GM21360 (cell line): ENCODE results near the gene DEPDC1B.
"Not testable (repeated sequence)": the region's sequence is repeated elsewhere in the genome, so short reads cannot be mapped to it uniquely, and the experiment has no call there.

ENCODE experiments used
- ATAC-seq: cut with Tn5 transposase; IDR thresholded peaks from one replicate; pipeline ENCODE4 v1.9.1; 2021; ENCODE audit warnings: mild to moderate bottlenecking, moderate library complexity; ENCODE audit not compliant: unreplicated experiment

The DEPDC1B gene

DNA sequence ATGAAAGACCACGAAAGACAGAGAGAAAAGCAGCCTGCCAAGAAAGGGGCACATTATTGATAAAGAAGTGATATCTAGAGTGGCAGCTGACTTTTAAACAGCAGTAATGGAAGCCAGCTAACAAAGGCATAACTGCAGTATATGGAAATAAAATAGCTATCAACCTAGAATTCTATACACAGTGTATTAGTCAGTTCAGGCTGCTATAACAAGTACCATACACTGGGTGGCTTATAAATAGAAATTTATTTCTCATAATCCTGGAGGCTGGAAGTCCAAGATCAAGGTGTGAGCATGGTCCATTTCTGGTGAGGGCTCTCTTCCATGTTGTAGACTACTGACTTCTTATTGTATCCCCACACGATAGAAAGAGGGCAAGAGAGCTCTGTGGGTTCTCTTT, 109.8 kb downstream of the DEPDC1B start:
- ATAC-seq: no peak

DNA sequence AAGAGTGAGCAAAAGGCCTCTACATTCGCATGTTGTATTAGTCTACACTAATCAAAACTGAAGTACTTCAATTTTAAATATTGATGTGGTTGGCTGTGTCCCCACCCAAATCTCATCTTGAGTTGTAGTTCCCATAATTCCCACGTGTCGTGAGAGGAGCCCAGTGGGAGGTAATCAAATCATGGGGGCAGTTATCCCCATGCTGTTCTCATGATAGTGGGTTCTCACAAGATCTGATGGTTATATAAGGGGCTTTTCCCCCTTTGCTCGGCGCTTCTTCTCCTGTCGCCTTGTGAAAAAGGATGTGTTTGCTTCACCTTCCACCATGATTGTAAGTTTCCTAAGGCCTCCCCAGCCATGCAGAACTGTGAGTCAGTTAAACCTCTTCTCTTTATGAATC, 112.7 kb downstream of the DEPDC1B start:
- not testable (repeated sequence) for ATAC-seq

DNA sequence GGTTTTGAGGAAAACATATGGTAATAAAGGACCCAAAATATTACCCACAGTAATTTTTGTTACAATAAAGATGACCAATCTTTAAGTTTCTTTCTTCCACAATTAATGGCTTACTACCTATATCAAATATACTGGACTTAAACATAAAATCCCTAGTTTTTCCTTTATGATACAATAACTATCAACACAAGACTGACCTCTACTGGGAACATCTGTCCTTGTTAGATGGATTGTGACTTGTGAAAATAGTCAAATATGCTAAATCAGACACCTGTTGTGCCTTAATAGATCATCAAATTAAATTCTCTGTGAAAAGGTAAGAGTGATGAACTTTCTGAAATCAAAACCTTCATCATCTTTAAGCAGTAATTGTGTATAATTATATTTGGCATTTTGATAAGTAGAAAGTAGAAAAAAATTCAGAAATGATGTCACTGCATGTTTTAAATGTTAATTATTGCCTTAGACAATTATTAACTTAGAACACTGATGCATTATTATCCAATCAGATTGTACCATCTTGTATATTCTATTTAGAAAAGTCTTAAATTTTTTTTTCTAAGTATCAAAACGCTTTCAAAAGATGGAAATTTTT, 113.6 kb downstream of the DEPDC1B start:
- no peak for ATAC-seq

DNA sequence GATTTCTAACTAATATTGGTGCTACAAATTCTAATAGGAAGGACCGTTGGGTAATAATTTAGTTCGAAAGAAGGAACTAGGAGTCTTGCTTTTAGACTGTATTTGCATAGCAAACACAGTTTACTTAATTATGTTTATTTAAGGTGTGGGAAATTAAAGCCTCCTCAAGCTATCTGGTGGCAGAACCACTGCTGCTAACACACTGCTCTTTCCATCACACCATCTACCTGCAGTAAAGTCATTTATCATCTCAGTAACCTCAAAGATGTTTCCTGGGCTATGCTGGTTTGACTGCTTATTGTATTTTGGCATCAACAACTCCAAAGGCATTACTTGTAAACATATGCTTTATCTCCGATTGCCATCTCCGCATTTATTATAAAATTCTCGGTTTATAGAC, 114.3 kb downstream of the DEPDC1B start:
- ATAC-seq: no peak

DNA sequence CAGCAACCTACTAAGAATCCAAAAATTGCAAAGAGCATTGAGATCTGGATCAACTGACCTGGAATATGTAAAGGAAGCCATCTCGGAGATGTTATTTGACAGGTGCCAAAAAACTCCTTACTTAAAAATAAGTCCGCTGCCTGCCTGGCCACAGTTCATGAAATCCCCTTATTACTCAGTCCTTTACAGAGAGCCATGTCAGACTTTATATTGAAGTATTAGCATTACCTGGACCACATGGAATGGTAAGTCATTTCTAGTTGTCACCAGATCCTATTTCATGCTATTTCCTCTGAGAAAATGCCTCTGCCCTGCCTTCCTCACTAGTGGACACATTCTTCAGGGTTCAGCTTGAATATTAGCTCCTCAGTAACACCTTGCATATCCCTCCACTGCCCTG, 115.7 kb downstream of the DEPDC1B start:
- no peak for ATAC-seq

DNA sequence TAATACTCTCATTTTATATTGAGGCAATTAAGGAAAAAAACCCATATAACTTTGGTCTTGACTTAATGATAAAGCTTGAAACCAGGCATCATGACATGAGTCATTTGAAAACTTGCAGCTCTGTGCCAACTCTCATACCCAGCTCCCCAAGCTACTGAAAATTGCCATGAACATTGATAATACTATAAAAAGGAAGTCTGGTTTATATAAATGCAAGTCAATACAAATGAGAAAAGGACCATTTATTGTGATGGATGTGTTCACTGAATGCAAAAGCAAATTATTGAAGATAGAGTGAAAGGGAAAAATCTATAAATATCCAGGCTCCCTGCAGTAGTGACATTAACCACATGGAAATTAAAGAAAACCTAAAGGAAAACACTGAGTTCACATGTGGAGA, 116.3 kb downstream of the DEPDC1B start:
- ATAC-seq: no peak

DNA sequence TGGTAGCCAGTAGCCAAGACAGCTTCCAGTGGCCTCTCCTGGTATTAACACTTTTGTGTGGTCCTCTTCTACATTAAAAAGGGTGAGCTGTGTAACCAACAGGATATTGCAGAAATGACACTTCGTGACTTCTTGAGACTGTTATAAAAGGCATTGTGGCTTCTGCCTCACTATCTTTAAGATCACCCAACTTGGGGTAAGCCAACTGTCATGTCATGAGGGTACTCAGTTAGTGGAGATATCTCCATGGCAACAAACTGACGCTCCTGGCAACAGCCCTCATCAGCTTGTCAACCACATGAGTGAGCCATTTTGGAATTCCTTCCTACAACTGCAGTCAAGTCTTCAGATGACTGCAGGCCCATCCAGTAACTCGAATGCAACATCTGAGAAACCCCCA, 121.7 kb downstream of the DEPDC1B start:
- ATAC-seq: no peak

DNA sequence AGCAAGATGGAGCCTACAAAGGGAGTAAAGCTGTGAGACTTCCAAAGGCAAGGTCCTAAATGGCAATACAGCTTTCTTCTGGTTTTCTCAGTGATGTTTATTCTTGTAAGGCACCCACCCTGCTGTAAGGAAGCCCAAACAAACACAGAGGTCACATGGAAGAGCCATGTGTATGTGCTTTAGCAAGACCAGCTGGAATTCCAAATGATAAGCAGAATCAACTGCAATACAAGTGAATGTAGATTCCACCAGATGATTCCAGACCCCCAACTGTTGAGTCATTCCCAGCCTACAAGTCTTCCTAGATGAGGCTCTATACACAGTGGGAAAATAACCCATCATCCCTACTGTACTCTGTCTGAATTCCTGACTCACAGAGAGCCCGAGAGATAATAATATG, 122.8 kb downstream of the DEPDC1B start:
- no peak for ATAC-seq

DNA sequence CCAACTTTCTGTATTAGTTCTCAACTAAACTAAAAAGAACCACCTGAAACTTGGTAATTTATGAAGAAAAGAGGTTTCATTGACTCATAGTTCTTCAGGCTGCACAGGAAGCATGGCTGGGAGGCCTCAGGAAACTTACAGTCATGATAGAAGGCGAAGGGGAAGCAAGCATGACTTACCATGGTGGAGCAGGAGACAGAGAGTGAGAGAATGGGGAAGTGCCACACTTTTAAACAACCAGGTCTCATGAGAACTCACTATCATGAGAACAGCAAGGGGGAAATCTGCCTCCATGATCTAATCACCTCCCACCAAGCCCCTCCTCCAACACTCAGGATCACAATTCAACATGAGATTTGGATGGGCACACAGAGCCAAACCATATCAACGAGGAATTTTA, 123.5 kb downstream of the DEPDC1B start:
- ATAC-seq: no peak

DNA sequence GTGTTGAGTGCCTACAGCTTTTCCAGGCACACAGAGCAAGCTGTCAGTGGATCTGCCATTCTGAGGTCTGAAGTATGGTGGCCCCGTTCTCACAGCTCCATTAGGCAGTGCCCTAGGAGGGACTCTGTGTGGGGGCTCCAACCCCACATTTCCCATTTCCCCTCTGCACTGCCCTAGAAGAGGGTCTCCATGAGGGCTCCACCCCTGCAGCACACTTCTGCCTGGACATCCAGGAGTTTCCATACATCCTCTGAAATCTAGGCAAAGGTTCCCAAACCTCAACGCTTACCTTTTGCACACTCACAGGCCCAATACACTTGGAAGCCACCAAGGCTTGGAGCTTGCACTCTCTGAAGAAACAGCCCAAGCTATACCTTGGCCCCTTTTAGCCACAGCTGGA, 131.3 kb downstream of the DEPDC1B start:
- ATAC-seq: no peak

DNA sequence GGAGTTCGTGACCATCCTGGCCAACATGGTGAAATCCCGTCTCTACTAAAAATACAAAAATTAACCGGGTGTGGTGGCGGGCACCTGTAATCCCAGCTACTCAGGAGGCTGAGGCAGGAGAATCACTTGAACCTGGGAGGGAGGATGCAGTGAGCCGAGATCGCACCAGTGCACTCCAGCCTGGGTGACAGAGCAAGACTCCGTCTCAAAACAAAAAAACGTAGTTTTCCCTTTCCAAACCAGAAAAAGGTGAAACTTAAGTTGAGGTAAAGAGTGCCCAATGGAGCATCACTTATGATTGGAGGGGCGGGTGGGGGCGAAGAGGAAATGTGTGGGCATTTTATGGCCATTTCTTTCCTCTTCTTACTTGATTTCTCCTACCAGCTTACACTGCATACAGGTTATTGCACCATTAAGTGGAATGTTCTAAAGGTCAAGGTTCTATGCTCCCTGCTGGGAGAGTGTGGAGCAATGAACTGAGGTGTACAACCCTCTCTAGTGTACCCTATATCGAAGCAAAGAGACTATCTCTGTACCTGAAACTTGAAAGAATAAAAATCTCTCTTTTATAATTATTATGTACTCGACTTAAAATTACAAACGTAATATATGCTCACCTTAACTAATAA, 136.2 kb downstream of the DEPDC1B start:
- no peak for ATAC-seq

DNA sequence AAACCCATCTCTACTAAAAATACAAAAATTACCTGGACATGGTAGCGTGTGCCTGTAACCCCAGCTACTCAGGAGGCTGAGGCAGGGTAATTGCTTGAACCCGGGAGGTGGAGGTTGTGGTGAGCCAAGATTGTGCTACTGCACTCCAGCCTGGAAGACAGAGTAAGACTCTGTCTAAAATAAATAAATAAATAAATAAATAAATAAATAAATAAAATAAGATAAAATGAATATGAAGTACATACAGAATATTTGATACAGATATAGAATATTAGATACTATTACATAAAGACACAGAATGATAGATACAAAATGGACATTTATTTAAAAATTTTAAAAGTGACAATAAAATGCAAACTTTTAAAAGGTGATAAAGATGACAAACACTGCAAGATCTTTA, 146.7 kb downstream of the DEPDC1B start:
- not testable (repeated sequence) for ATAC-seq

DNA sequence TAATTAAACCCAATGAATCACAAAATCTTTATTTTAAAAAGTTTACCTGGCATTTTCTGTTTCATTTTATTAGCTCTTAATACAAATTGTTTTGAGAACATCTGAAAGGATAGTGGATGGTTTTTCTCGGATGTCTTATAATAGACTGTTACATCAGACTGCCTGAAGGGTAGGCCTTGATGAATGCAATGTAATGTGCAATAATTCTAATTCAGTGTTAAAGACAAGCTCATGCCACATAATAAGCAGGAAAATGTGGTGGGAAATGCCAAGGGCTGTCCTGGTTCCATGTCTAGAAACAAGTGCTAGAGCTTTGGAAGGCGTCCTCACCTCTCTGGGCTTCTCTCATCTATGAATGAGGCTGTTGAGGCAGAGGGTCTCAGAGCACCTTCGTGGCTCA, 148.1 kb downstream of the DEPDC1B start:
- ATAC-seq: no peak

DNA sequence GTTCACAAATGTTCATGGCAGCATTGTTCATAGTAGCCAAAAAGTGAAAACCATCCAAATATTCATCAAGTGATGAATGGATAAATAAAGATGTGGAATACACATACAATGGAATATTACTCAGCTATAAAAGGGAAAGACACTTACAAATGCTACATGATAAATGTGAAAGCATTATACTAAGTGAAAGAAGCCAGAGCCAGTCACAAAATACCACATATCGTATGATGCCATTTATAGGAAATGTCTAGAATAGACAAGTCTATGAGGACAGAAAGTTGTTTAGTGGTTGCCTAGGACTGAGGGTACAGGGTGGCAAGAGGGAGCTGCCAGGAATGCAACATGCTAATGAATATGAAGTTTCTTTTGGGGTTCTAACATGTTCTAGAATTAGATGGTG, 148.7 kb downstream of the DEPDC1B start:
- ATAC-seq: no peak

DNA sequence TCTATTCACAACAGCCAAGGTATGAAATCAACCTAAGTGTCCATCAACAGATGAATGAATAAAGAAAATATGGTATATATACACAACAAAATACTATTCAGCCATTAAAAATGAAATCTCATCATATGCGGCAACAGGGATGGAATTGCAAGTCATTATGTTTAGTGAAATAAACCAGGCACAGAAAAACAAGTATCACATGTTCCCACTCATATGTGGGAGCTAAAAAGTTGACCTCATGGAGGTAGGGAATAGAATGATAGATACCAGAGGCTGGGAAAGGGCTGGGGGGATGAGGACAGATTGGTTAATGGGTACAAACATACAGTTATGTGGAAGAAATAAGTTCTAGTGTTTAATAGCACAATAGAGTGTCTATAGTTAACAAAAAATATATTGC, 149.7 kb downstream of the DEPDC1B start:
- ATAC-seq: no peak

DNA sequence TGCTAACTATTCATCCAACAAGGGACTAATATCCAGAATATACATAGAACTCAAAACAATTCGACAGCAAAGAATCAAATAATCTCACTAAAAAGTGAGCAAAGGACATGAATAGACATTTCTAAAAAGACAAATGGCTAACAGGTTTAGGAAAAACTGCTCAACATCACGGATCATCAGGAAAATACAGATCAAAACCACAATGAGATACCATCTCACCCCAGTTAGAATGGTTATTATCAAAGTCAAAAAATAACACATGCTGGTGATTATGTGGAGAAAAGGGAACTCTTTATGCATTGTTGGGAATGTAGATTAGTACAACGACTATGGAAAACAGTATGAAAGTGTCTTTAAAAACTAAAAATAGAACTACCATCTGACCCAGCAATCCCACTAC, 150.1 kb downstream of the DEPDC1B start:
- no peak for ATAC-seq
